ENCODE measurements around the gene TBL2.

DNA sequence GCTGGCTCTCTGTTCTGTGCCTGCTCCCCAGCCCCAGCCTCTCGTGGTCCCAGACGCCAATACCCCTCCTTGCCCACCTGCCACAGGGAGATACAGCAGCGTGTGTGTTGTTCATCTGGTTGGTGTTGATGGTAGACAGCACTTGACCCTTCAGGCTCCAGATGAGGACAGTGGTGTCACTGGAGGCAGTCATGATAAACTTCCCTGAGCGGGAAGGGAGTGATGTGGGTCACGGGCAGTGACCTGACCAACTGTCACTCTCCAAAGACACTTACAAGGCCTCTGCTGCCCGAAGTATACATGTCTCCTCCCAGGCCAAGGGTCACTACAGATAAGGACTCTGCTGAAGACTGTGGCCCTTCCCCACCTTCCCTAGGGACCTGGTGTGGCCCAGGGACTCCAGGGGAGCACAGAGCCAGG lies 5.6 kb downstream of the TBL2 start:
- no peak for TF ChIP-seq ZNF274 (IDR thresholded peaks at IDR 0.05; ENCODE audit: low read depth, low read length)
- no peak for TF ChIP-seq YY1 (IDR thresholded peaks at IDR 0.05; ENCODE audit: insufficient read depth, insufficient read length)
